ENCODE results near the gene RYK.
"Not testable (repeated sequence)": the region's sequence is repeated elsewhere in the genome, so short reads cannot be mapped to it uniquely, and the experiment has no call there.

Gene RYK

GRCh38 chr3:134214239-134214638, 36.4 kb downstream of the RYK start:
- no peak for DNase-seq

DNA sequence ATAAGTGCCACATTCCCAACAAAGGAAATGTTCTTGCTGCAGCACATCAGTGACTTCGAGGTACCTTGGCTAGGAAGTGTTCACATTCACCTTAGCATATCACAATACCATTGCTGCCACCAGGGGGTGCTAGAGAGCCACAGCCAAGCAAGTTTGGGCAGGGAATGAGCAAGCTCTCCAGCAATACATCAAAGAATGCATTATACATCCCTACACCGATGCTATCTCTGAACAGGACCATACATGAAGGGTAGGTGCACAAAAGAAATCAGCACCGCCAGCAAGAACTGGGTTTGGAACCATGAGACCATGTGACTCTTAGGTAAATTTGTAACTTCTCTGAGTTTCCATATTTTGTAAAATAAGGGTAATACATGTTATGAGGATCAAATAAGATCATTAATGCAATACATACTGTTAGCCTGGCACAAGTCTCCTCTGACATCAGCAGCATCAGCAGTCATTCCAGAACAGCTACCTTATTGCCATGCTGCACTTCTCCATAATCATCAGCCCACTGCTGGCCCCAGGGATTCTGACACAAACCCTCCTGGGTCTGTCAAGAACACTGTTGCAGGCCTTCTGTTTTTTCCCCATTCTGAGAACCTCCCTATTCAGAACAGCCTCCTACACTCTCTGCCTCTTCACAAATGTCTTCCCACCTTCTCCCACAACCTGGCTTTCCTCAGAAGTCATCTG, 37.5 kb downstream of the RYK start:
- peak; percentile 27 to 82 (median 74) for DNase-seq

GRCh38 chr3:134211797-134212196, 38.9 kb downstream of the RYK start:
- peak in 1 of 6 experiments; percentile 10 for DNase-seq

DNA sequence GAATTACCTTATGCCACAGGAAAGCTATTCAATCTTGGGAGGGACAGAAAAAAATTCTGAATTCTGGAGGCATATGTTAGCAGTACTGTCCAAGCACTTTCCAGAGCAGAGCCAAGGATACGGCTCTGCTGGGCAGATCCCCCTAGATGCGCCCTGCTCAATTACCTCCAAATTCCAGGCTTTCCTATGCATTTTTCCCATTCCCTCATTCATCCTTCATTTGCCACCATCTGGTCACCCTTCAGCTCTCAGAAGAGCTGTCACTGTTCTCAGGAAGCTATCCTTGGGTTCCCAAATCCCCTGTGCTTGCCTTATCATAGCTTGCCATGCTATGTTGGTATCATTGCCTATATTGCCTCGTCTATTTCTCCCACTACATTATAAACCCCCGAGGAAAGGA, 45.2 kb downstream of the RYK start:
- DNase-seq: no peak

- no peak for DNase-seq
Measured at GRCh38 chr3:134201201-134202130, 49.2 kb downstream of the RYK start.

DNA sequence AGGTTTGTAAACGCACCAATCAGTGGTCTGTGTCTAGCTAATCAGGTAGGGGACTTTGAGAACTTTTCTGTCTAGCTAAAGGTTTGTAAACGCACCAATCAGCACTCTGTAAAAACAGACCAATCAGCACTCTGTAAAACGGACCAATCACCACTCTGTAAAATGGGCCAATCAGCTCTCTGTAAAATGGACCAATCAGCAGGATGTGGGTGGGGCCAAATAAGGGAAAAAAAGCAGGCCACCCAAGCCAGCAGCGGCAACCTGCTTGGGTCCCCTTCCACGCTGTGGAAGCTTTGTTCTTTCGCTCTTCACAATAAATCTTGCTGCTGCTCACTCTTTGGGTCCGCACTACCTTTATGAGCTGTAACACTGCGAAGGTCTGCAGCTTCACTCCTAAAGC, 50.8 kb downstream of the RYK start:
- not testable (repeated sequence) for DNase-seq

DNA sequence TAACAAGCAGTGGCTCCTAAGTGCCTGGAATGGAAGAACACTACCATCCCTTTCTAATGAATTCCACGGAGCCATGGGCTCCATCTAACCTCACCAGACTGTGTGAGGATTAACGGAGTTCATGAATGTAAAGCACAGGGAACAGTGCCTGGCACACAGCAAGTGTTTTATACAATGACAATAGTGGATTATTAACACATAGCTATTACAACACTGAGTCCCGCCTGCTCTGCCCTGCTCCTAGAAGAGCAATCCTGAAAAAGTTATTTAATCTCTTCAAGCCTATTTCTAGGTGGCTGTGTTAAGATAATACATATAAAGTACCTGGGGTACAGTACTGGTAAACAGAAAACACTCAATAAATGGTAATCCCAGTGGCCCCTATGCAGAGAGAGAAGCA, 51.4 kb downstream of the RYK start:
- no peak for DNase-seq

DNA sequence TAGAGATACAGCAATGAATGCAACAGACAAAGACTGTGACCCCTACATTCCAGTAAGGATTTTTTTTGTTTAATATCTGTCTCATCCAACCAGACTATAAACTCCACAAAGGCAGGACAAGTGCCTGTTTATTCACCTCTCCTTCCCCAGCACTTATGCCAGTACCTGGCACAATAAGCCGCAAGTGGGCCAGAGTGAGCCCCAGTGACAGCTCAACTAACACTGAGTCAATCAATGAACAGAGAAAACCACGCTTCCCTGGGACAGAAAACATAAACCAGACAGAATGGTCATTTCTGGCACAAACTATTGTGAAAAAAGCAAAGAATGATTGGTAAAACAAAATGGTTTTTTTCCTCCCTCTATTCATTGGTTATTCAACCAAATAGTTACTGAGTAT, 52.2 kb downstream of the RYK start:
- no peak for DNase-seq

DNA sequence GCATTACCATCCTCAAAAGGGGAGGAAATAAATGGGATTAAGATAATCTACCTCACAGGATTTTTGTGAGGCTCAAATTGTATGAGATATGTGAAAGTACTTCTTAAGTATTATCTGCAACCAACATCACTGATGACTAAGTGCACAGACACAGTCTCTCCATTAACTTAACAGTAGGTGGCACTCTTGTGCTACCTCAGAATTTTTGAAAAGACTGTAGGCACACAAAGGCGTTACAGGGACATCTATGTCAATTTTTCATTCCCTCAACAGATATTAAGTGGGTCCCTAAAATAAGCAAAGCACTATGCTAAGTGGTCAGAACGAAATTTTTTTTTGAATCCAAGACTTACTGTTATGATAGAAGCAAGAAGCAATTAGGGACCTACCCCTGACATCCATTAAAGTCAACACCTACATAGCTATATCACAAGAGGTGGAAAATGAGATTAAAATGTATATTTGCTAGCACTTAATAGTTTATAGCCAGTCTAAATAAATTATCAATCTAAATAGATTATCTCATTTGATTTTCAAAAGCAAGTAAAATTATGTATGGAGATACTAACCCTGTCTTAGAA, 52.9 kb downstream of the RYK start:
- peak in 3 of 6 experiments; percentile 18 to 47 (median 21) for DNase-seq

DNA sequence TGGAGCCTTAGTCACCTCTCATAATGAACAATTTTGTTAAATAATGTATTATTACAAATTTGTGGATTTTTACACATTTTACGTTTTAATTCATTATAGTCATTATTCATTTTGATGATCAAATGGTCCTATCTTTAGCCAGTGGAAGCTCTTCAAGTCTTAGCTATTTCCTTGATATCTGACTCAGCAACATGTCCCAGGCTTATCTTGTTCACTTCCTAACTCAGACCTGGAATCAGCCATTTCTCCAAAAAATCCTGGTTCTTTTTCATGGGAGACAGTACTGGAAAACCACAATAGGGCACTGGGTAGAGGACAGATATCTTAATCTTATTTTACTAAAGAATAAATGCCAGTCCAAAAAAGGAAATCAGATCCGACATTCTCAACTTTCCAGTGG, 56.4 kb downstream of the RYK start:
- DNase-seq: no peak

DNA sequence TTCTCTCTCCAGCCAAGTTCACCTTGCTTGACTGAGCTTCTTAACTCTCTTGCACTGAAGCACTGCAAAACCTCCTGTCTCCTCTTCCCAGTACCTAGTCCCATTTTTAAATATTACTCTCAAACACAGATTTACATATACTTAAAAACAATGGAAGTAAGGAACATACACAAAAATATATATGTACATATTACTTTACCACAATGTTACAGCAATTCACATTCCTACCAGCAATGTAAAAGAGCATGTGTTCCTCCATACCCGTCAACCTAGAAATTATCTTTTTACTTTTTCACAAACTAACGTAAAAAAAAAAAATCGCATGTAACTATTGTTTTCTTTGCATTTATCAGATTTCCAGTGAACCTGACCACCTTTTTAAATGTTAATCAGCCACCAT, 60.4 kb downstream of the RYK start:
- DNase-seq: no peak

GRCh38 chr3:134189849-134190248, 60.8 kb downstream of the RYK start:
- DNase-seq: no peak

DNA sequence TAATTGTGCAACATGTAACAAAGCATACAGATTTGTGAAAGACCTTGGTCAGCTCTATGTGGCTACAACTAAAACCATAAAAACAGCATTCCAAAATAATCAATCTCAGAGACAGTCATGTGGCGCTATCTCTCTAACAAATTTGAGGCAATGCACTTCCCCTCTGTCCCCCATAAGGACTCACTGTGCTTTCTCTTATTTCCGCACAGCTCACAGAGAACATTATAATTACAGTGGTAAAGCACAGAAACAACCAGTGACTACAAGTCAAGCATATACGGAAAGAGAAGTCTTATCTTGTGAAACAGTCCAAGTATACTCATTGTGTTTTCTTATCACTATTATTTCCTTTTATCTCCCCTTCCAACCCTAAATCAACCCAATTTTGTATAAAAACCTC, 64.3 kb downstream of the RYK start:
- DNase-seq: no peak

- no peak for DNase-seq
Measured at GRCh38 chr3:134180761-134181160, 69.9 kb downstream of the RYK start.

GRCh38 chr3:134179508-134179907, 71.2 kb downstream of the RYK start:
- no peak for DNase-seq

DNA sequence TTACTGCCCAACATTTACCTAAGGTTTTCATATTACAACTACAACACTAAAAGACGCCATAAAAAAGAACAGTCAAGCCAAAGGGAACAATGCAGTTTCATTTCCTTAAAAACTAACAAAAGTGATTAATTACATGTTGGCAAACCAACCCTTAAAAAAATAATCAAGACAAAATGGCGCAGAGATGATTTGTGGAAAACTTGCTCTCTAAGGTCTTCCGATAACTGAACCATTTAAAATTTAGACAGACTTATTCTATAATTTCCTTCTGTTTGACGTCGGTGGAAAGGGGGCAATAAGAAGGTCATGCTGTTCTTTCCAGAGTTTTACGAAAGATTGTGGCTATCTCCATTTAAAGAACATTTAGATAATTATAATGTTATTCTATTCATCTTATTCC, 87.6 kb downstream of the RYK start:
- DNase-seq: no peak

DNA sequence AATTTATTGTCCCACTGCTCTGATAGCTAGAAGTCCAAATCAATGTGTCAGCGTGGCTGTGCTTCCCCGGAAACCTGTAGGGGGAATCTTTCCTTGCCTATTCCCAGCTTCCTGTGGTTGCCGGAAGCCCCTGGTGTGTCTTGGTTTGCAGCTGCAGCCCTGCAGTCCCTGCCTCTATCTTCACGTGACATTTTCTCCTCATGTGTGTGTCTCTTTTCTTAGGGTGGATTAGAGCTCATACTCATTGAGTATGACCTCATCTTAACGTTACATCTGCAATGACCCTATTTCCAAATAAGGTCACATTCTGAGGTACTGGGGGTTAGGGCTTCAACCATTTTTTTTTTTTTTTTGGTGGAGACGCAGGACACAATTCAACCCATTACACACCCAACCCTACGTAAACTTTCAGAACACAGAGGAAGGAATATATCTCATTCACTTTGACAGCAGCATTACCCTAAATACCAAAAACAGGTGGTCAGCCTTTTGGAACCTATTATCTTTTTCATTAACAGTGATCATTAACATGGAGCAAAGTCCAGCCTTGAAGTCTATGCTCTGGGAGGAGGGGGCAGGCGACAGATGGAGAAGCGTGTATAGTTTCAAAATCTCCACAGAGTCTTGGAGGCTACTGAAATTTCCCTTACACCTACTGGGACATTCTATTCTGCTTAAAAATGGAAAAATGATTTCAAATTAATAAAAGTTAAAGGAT, 88.6 kb downstream of the RYK start:
- no peak for DNase-seq

- no peak for DNase-seq
Measured at GRCh38 chr3:134155446-134155845, 95.2 kb downstream of the RYK start.

- DNase-seq: no peak
Measured at GRCh38 chr3:134153761-134154160, 96.9 kb downstream of the RYK start.

- no peak for DNase-seq
Measured at GRCh38 chr3:134150476-134150875, 100.2 kb downstream of the RYK start.

DNA sequence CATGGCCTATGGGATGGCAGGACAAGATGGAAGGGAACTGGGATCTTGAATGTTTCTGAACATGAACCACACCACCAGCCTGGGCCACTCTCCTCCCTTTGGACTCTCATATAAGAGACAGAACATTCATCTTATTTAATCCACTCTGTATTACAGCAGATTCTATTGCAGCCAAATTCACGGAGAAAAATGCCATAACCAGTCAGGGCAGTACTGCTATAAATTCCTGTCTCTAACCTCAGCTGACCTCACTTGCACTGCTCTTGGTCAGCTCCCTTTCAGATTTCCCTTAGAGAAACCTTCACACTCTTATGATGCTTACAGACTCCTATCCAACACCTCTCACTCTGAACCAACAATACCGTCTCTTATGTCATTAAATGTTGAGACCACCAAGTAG, 101.4 kb downstream of the RYK start:
- no peak for DNase-seq

- DNase-seq: no peak
Measured at GRCh38 chr3:134148534-134148933, 102.1 kb downstream of the RYK start.

DNA sequence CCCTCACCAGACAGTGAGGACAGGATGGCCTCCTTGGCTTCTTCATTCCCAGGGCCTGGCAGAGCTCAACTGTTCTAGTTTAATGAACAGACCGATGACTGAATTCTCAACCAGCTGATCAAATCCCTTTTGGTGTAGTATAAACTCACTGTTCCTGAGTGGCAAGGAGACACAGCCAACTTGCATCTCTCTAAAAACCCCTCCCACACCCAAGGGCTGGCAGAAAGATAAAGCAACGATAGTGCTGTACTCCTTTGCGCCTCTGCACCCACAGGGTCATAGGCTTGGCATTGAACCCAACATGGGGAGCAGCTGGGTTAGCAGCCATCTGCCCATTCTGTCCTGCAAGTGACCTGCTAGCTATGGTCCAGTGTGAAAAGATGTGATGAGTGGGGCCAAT, 103.2 kb downstream of the RYK start:
- no peak for DNase-seq

Measured in stimulated activated naive CD4-positive, alpha-beta T cell (primary cell).